AG10803 (cell line): ENCODE data around the gene SLC11A2.

ENCODE experiments used
- DNase-seq: peaks from one replicate; pipeline ENCODE4 v3.0.0; 2010; ENCODE audit warnings: low read depth
- H3K4me3 ChIP-seq: 2 replicates; pipeline ENCODE4 v1.5.1; 2011; ENCODE audit warnings: mild to moderate bottlenecking, low read length, control low read depth
- TF ChIP-seq, protein P1 (sequence below): conservative IDR thresholded peaks from 2 replicates; pipeline ENCODE4 v1.5.1; 2011; ENCODE audit warnings: mild to moderate bottlenecking, low read length, control low read depth, inconsistent platforms

The SLC11A2 gene

GRCh38 chr12:51047655-51048540, 21.7 kb upstream of the SLC11A2 start, which contains the start of gene LETMD1:
Gene LETMD1, plus strand, starts transcription at chr12:51048327. Its CDS starts 30 bp downstream, at chr12:51048357.
- TF ChIP-seq, protein P1, sequence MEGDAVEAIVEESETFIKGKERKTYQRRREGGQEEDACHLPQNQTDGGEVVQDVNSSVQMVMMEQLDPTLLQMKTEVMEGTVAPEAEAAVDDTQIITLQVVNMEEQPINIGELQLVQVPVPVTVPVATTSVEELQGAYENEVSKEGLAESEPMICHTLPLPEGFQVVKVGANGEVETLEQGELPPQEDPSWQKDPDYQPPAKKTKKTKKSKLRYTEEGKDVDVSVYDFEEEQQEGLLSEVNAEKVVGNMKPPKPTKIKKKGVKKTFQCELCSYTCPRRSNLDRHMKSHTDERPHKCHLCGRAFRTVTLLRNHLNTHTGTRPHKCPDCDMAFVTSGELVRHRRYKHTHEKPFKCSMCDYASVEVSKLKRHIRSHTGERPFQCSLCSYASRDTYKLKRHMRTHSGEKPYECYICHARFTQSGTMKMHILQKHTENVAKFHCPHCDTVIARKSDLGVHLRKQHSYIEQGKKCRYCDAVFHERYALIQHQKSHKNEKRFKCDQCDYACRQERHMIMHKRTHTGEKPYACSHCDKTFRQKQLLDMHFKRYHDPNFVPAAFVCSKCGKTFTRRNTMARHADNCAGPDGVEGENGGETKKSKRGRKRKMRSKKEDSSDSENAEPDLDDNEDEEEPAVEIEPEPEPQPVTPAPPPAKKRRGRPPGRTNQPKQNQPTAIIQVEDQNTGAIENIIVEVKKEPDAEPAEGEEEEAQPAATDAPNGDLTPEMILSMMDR: peak; percentile 85
- DNase-seq: peak; percentile 98
- H3K4me3 ChIP-seq: peak within 1 kb of the TSS; percentile 93

- DNase-seq: no peak
- no peak overlapping the region for H3K4me3 ChIP-seq
- TF ChIP-seq, protein P1: no peak
These were observed 10.1 kb upstream of the SLC11A2 start for GRCh38 chr12:51036279-51036678.

DNA sequence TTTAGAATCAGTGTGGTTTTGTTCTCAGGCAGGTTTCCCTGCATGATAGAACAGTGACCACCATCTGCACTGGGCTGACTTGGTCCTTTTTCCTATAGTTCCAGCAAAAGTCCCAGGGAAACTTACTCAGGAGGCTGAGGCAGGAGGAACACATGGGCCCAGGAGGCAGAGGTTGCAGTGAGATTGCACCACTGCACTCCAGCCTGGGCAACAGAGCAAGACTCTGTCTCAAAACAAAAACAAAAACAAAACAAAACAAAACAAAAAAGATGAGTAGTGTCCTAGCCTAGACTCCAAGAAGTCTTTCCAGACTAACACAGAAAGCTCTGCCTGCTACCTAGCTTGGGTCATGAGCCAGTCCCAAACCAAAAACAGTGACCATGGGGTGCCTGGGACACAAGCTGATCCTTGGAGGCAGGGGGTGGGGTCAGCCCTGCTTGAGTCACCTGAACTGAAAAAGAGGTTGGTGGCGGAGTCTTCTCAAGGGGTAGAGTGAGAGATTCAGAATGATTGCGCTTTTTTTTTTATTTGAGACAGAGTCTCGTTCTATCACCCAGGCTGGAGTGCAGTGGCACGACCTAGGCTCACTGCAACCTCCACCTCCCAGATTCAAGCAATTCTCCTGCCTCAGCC, 7.4 kb upstream of the SLC11A2 start:
- H3K4me3 ChIP-seq: no peak overlapping the region
- no peak for DNase-seq
- TF ChIP-seq, protein P1: no peak

DNA sequence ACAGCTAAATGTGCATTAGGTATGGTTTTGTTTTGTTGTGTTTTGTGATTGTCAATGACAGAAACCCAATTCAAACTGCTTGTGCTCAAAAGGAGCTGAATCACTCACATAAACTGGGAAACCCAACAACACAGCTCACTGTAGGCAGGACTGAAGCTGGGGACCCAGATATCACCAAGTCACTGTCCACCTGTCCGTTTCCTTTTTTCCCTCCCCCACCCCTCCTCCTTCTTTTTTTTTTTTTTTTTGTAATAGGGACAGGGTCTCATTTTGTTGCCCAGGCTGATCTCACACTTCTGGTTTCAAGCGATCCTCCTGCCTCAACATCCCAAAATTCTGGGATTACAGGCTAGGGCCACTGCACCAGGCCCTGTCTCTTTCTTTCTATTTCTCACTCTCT, 6.9 kb upstream of the SLC11A2 start:
- TF ChIP-seq, protein P1: no peak
- no peak for DNase-seq
- H3K4me3 ChIP-seq: no peak overlapping the region

DNA sequence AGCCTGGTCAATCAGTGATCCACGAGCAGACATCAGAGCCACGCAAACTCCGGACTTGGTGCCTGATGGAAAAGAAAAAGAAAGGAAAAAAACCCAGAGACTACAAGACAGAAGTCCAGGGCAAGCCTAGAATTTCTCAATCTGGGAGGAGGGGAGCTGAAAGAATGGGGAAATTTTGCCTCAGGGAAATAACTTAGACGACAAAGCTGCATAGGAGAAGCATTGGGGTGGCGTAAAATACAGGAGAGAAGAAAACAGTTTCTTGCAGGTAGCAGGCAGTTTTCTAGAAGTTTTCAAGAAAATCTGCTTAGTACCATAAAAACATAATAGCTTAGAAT, 2.6 kb upstream of the SLC11A2 start:
- peak; percentile 30 for DNase-seq

GRCh38 chr12:51028126-51028812, 2.1 kb upstream of the SLC11A2 start:
- peak; percentile 46 for DNase-seq
- no peak overlapping the region for H3K4me3 ChIP-seq
- TF ChIP-seq, protein P1: peak; percentile 38

More for the DNA sequence above, 2.6 kb upstream of the SLC11A2 start:
- TF ChIP-seq, protein P1: no peak
- no peak overlapping the region for H3K4me3 ChIP-seq
